Measurements from ENCODE around the gene ISM1. TPM values are rescaled to one million over a fixed set of nuclear protein-coding genes. Genes with fewer than 3 reads are reported as not detected.

Gene ISM1
- total and polyA plus RNA-seq, 2 of the 13 experiments (the other 11 are each of a cell fraction or from before 2014, with no cell fraction given), result 0.40 to 1.4 TPM

- no peaks in the 10 kb centered on the region for H4K20me1 ChIP-seq (ENCODE audit: insufficient read depth, low read length)
- in situ Hi-C loops (cut with HindIII; ENCODE audit: extremely low pct_ligation_motif_present, low pct_unique_long_range_greater_than_20kb), result no loop called here
- no peak overlapping the region for H3K9ac ChIP-seq (ENCODE audit: insufficient read depth, low read depth, low read length)
- no peak overlapping the region for H3K4me2 ChIP-seq (ENCODE audit: low read depth, low read length)
- no peaks in the 10 kb centered on the region for H3K27me3 ChIP-seq (ENCODE audit: control insufficient read depth in 1 of 2, insufficient read depth in 2 of 2, low read length in 2 of 2)
- TF ChIP-seq NFYC (CRISPR knock-in tag; IDR thresholded peaks at IDR 0.05) (peak; percentile 38; the same call in 1 of the 2 replicates), FOXA1 (IDR thresholded peaks at IDR 0.05) (no peak), FOXA1 (CRISPR knock-in tag; IDR thresholded peaks at IDR 0.05) (peak; percentile 36; the same call in 1 of the 2 replicates), ZMYM4 (CRISPR knock-in tag; IDR thresholded peaks at IDR 0.05) (peak; percentile 45; the same call in 1 of the 2 replicates), ZNF646 (CRISPR knock-in tag; IDR thresholded peaks at IDR 0.05) (no peak), SRF (IDR thresholded peaks at IDR 0.05; ENCODE audit: low read depth, low read length) (peak; percentile 68; the same call in 1 of the 2 replicates), FOXA3 (CRISPR knock-in tag; IDR thresholded peaks at IDR 0.05) (0 out of 2 replicates have a peak, but pooled peaks have one; percentile 36), NFYB (CRISPR knock-in tag; IDR thresholded peaks at IDR 0.05) (peak; percentile 54; the same call in 1 of the 2 replicates), GTF3A (CRISPR knock-in tag; conservative IDR thresholded peaks at IDR 0.05) (no peak)
- TF ChIP-seq, protein P1, sequence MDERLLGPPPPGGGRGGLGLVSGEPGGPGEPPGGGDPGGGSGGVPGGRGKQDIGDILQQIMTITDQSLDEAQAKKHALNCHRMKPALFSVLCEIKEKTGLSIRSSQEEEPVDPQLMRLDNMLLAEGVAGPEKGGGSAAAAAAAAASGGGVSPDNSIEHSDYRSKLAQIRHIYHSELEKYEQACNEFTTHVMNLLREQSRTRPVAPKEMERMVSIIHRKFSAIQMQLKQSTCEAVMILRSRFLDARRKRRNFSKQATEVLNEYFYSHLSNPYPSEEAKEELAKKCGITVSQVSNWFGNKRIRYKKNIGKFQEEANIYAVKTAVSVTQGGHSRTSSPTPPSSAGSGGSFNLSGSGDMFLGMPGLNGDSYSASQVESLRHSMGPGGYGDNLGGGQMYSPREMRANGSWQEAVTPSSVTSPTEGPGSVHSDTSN (CRISPR knock-in tag; IDR thresholded peaks at IDR 0.05), result peak; percentile 73
- intact Hi-C loops (cut with micrococcal nuclease; ENCODE audit: unreplicated experiment), result no loop called here
- no peak for FAIRE-seq
- DNase-seq (ENCODE audit: low spot score), result no peak
- no peak overlapping the region for H3K27ac ChIP-seq (ENCODE audit: extremely low read length, insufficient read depth, low read length)
- BruUV-seq (replicated peaks), result no TSS peak
- no peak overlapping the region for H3K4me3 ChIP-seq (replicated peaks in 1 of 3; ENCODE audit: insufficient read depth in 1 of 3, low read depth in 2 of 3, low read length in 3 of 3)
- ChIA-PET CTCF (ENCODE audit: low intra/inter-chr PET ratio, low total read pairs) (no interaction called here), POLR2A (no interaction called here)
- peaks cover 5% of the 10 kb centered on the region; the same call in 1 of the 2 replicates for H3K4me1 ChIP-seq (ENCODE audit: insufficient read depth, low read length)
- ATAC-seq, result no peak
- H3K9me3 ChIP-seq (ENCODE audit: low read length), result peaks cover 15% of the 10 kb centered on the region
- no peaks in the 10 kb centered on the region for H3K36me3 ChIP-seq (replicated peaks in 1 of 2; ENCODE audit: control insufficient read depth in 1 of 2, insufficient read depth in 2 of 2, low read length in 2 of 2)
- no peaks in the 10 kb centered on the region for H3K79me2 ChIP-seq (ENCODE audit: insufficient read depth, low read length)
- 56% methylated on average over 5 of the region's 5 CpGs for WGBS (ENCODE audit: low lambda C conversion rate)
- no peak overlapping the region for H2AFZ ChIP-seq (ENCODE audit: low read length)
These were observed 92.1 kb downstream of the ISM1 start for GRCh38 chr20:13313201-13313600.

All from HepG2 (cell line).